H4 (cell line): ENCODE results near the gene FNDC3A. TPM values are rescaled to one million over a fixed set of nuclear protein-coding genes. Genes with fewer than 3 reads are reported as not detected.
"Not testable (repeated sequence)": the region's sequence is repeated elsewhere in the genome, so short reads cannot be mapped to it uniquely, and the experiment has no call there.

ENCODE experiments used
- DNase-seq: peaks from one replicate; pipeline ENCODE4 v3.0.0-alpha.2; 2015; ENCODE audit warnings: low spot score
- total RNA-seq: library from RNA; depleted of rRNA; stranded (reverse); fragments of >200 nt; shearing (Covaris generic); gene quantifications from 2 replicates; pipeline ENCODE4 v1.2.3, GENCODE V29; 2014

The FNDC3A gene
- total RNA-seq, 1 experiment from 2014 or later = 16.6 TPM

DNA sequence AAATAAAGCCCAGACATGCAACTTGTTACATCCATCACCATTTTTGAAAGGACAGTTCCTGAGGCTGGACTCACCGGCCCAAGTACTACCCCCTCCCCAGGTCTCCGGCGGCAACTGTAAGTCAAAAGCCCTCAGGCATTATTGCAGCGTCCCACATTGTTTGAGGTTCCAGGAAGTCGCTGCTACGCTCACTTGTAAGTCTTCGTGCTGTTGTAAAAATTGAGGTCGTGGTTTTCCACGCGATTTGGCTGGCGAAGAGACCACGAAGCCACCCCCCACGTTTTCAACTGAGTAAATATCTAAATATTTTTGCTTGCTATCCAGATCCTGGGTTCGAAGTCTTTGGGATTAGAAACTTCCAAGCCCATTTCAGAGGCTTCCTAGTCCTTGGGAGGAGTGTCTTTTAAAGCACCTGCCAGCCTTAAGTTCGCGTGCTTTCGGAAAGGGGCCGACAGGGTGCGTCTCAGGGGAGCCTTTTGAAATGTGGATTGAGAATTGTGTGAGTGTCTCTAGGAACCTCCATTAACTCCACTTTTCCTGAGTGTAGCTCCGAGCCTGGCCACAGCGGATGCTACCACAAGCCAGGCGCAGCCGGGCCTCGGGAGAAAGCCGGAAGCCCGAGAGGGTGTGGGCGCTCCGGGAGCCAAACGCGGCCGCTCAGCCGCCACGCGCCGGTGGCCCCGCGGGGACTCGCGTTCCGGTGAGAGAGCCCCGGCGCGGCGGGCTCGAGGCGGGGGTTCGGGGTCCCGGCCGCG lies 434 bp upstream of the FNDC3A start:
- DNase-seq = peak; percentile 9

DNA sequence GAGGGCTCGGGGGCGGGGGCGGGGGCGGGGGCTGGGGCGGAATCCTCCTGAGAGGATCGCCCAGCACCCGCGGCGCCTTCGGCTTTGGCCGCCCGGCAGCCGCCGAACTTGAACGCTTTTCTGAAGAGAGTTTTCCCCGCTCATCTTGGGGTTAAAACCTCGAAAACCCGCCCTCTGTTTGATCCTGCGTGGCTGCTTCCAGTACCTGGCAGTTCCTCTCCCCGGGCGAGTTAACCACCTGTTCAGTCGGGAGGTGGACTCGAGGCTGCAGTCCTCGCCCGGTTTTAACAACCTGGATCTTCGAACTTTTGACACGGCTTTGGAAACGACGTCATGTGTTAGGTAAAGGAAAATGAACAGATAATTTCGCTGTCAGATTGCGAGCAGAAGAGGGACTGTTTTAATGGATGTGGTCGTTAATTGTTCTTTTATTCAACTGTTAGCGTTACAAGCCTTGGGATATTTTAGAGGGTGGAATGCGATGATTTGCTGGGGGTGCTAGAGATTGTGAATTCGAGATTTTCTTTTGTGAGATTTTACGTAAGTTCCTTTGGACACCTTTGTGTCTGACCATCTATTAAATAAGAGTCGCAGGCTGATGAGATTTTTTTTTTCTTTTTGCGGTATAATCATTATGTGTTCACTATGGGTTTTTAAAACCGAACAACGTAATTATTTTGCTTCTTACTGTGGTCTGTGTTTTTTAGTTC lies 1.0 kb downstream of the FNDC3A start:
- peak; percentile 23 for DNase-seq

DNA sequence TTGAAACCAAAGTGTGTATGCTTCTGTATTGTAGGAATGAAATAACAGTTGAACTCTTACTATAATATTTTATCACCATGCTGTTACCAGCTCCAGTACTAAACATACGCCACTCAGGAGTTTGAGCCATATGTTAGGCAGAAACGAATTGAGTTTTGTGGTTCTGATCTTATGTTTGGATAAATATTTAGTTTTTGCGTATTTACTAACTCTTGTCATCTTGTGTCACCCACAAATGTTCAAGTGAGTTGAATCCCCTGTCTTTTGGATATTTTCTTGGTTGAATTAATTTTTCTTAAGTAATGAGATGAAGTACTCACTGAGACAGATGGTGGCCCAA lies 1.5 kb downstream of the FNDC3A start:
- DNase-seq = no peak

DNA sequence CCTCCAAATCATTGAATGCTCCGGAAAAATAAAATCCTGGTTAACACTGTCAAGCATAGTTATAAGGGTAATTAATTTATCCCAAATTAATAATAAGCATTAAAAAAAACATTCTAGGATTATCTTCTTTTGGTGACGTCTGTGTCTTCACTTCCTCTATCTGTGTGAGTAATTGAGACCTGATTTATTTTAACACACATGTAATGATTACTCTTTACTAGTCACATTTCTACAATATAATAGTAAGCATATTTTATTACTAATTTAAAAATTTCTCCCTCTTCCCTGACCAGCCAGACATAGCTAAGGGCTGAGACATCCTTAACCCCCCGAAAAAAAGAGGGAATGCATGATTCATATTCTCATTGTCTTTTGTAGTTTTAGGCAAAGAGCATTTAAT lies 2.3 kb downstream of the FNDC3A start:
- no peak for DNase-seq

DNA sequence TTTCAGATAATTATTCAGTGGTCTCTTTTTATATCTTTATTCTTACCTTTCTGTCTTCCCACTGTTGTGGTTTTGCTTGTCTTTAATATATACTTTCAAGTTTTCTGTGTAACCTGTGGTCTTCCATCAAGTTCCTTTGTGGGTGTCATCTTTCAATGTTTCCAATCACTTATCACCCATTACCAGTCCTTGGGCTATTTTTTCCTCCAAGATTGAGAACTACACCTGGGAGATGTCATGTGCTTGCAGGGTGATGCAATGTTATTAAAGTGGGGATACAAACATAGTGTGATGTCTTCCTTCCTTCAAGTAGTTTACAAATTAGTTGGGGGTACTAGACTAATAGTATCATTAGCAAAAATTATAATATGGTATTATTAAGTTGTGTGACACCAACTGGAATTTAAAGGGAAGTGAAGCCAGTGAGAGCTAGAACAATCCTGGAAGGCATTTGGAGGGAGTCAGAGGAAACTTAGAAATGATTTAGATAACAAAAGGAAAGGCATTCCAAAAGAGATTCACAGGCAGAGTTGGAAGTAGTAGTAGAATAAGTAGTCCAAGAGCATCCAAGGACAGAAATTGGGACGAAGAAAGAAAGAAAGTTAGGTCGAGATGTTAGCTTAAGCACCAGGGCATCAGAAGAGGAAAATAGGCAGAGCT lies 3.4 kb downstream of the FNDC3A start:
- no peak for DNase-seq

DNA sequence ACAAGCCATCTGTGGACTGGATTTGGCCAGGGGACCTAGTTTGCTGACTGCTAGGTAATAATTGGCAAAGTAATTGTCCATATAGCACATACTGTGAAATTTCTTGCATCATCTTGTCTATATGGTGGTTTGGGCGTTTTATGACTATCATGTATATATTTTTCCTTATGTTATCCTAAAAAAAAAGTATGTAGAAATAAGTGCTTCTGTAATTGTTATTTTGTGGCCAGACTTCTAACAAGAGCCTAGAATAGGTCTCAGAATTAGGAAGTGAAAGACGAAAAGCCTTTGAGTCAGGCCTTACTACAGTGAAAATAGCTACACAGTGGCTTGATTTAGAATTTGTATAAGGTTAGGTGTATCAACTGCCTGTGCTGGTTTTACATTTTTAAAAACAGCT lies 4.2 kb downstream of the FNDC3A start:
- no peak for DNase-seq

DNA sequence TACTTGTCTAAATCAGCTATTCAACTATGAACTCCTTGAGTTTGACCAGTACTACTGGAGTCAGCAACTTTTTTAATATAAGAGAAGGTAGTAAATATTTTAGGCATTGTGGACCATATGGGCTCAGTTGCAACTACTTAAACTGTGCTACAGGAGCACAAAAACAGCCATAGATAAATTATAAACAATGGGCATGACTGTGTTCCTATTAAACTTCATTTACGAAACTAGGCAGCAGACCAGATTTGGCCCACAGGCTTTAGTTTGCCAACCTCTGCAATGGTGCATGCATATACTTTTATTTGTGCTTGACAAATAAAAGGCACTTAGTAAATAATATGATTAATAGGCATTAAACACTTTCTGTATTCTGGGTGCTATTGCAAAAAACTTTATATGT lies 7.6 kb downstream of the FNDC3A start:
- no peak for DNase-seq

DNA sequence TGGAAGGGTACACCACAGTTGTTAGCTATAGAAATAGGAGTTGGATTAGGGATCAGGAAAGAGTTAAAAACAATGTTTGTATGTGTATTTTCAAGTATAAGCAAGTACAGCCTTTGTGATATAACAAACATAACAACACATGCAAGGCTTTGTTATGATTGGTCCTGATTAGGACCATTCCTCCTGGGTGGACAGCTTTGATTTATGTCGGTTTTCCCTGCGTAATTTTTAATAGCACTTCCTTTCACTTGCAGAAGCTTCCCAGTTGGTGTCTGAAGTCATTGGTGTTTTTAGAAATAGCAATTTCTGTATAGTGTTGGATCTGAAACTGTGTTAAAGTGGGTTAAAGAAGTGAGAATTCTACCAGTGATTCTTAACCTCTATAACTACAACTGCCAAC lies 10.0 kb downstream of the FNDC3A start:
- DNase-seq = no peak

DNA sequence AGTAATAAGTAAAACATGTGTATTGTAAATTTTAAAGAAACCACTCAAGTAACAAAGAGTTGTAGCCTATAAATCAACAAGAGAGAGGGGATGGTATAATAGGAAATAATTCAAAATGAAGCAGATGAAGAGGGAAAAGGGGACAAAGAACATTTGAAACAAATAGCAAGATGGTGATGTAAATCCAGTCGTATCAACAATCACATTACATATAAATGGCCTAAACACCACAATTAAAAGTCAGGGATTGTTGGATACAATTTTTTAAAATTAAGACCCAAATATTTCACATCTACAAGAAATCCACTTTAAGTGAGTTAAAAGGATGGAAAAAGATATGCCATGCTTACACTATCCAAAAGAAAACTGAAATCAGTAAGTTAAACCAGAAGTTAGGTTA lies 15.2 kb downstream of the FNDC3A start:
- DNase-seq = no peak

DNA sequence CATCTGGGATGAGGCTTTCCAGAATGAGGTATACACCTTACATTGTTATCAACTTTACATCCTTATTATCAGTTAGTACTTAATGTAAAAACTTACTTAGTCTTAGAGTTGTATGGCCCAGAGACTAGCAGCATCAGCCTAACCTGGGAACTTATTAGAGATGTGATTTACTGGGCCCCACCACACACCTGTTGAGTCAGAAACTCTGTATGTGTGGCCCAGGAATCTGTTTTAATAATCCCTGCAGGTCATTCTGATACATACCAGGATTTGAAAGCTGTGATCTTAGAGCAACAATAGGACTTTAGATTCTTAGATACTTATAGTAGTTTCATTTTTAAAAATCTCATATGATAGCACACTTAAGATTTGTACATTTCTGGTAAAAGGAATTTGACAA lies 17.4 kb downstream of the FNDC3A start:
- no peak for DNase-seq

DNA sequence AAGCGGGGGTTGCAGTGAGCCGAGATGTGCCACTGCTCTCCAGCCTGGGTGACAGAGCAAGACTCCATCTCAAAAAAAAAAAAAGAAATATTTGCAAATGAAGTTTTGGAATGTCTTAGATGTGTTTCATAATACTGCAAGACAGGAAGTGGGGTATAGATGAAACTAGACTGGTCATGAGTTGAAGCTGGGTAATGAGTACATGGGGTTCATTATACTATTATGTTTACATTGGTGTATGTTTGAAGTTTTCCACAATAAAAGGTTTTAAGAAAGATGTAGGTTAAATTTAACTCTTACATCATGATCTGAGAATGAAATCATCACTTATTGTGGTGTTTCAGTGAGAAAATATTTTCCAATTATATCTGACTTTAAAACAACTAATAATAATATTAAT lies 19.0 kb downstream of the FNDC3A start:
- DNase-seq = peak; percentile 4

DNA sequence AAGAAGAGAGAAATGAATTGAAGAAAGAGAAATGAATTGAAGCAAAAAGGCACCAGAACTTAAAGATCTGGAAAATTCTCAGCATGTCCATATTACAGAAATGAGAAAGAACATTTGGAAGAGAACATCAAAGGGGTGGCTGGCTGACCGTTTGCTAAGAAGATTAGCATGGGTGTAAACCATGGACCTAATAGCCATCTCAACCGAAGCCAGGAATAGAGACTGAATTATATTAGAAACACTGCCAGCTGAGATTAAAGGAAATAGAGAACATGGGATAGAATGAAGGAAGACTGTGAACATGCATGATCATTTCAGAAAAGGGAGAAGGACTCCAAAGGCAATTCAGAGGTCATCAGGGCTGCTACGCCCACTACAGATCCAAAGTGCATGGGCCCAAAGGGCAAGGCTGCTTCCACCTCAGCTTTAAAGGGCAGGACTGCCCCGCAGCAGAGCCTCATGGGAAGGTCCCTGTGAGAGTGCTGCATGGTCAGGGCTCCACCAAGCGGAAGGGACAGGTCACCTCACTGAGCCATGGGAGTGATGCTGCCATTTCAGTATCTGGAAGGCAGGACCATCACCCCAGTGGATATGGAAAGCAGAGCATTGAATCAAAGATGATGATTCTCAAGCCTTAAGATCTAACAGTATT lies 23.1 kb downstream of the FNDC3A start:
- no peak for DNase-seq

DNA sequence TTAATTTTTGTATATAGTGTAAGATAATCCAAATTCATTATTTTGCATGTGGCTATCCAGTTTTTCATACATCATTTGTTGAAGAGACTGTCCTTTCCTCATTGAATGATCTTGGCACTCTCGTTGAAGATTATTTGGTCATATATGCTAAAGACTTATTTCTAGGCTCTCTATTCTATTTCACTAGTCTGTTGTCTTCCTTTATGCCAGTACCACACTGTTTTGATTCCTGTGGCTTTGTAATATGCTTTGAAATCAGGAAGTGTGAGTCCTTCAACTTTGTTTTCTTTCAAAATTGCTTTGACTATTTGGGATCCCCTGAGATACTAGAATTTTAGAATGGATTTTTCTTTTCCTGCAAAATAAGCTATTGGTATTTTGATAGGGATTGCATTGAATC lies 24.5 kb downstream of the FNDC3A start:
- DNase-seq = no peak

DNA sequence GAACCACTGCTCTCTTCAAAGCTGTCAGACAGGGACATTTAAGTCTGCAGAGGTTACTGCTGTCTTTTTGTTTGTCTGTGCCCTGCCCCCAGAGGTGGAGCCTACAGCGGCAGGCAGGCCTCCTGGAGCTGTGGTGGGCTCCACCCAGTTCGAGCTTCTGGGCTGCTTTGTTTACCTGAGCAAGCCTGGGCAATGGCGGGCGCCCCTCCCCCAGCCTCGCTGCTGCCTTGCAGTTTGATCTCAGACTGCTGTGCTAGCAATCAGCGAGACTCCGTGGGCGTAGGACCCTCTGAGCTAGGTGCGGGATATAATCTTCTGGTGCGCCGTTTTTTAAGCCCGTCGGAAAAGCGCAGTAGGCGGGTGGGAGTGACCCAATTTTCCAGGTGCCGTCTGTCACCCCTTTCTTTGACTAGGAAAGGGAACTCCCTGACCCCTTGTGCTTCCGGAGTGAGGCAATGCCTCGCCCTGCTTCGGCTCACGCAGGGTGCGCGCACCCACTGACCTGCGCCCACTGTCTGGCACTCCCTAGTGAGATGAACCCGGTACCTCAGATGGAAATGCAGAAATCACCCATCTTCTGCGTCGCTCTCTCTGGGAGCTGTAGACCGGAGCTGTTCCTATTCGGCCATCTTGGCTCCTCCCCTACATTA lies 43.4 kb downstream of the FNDC3A start:
- not testable (repeated sequence) for DNase-seq

DNA sequence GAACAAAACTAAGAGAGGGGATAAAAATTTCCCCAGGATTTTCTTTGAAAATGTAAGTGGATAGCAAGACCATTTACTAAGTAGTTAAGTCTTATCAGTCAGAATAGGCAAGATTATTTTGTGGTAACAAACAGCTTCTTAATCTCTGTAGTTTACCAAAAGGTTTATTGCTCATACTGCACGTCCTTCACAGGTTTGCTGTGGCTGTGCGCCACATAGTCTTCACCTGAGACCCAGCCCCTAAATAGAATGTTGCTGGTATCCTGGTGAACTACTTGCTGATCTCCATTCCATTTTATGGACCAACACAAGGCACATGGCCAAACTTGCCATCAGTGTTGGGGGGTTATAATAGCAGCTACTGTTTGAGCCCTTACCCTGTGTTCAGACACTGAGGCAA lies 44.6 kb downstream of the FNDC3A start:
- DNase-seq = no peak

DNA sequence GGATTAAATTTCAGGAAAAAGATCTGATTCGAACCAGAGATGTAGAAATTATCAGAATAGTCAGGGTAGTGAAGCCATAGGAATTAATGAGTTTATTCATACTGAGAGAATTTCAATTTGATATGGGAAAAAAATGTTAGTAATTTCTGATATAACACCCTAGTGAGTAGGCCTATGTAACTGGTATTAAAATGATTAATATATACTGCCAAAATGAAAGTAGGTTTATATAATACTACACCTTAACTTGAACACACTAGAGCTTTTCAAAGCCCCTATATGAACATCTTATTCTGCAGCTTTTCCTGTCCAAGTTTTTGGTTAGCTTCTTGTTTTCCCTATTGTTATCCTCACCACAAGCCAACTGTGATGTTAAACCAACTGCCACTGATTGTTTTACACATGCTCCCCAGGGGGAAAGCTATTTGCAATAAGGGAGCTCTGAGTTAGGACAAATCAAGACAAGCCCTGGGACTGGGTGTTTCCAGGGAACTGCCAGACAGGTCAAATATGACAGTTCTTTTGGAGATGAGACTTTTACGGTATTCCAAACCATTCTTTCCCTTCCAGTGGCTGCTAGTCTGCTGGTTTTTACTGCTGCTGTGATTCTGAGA lies 45.3 kb downstream of the FNDC3A start:
- DNase-seq = no peak

DNA sequence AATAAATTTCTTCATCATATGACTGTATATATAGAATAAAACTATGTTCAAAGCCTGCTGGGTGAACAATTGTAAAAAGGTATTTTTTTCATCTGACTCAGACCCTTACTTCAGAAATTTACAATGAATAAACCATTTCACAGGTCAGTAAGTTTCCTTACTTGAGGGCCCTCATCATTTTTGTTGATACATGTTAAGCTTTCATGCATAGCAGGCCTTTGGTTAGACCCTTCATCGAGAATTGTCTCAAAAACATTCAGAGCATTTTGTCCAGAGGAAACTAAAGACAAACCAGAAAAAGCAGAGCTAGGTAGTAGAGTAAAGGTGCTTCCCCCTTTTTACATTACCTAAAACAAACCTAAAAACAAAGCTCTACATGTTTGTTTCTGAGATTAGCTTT lies 46.2 kb downstream of the FNDC3A start:
- DNase-seq = no peak

DNA sequence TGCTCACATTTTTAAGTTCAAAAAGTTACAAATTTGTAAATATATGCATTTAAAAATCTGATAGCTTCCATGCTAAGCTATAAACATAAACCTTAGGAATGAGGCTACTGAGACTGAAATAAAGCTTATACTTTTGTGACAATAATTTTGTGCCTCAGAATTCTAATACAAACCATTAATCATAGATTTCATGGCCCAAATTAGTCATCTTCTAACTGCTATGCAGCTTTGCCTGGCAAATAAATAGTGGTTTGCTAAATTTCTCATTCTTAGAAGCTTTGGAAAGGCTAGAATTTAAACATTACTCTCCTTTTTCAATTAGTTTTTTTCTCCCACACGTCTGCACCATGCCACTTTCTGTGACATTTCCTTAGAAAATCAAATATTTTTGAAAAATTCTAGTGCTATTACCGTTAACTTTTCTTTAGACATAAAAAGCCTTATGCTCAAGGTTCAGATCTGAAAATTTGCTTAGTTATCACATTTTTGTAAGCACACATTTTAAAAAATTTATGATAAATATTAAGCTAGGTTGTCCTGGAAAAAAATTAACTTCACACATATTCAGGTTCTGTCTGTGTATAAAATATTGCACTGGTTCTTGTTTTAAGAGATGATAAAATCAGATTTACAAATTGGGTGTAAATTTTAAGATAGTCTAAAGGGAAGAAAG lies 46.9 kb downstream of the FNDC3A start:
- DNase-seq = no peak

DNA sequence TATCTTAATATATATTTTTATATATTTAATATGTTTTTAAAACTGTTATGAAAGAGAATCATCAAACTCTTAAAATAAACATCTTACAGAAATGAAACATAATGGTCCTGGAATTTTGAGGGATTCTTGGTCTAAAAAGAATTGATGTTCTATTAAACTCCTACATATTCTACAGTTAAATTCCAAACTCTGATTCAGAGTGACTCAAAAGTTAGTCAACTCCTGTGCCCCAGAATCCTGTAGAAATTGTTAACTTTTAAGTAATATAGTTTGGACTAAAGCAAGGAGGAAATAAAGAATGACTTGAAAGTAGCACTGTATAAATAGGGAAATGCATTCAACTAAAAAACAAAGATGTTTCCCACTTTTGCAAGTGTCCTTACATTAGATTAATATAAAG lies 47.7 kb downstream of the FNDC3A start:
- DNase-seq = no peak

DNA sequence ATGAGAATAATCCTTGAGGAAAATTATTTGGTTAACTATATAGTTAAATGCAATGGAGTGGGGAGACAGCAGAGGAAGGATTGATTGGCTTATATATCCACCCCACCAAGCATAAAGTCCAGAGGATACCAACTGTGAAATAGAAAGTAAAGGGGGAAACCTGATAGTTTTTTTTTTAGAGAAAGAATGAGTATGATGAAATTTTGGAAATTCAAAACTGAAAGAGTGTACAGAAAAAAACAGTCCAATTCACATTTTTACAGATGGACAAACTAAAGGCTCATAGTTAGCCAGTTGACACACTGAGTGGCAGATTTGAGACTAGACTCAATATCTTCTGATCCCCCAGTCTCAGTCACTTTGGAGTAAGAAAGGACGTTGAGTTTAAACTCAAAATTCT lies 51.1 kb downstream of the FNDC3A start:
- no peak for DNase-seq

DNA sequence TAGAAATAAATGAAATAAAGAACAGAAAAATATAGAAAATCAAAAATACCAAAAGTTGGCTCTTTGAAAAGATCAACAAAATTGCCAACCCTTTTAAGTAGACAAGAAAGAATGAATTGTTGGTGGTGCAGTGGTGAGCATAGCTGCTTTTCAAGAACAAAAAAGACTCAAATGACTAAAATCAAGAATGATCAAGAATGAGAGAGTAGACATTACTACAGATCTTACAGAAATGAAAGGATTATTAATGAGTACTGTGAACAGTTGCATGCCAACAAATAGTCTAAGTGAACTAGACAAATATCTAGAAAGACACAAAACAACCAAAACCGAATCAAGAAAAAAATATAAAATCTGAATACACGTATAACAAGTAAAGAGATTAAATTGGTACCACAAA lies 53.9 kb downstream of the FNDC3A start:
- DNase-seq = no peak
